CD4-positive, alpha-beta T cell treated with Interleukin-17A for 1 hour (primary cell): ENCODE measurements around the gene MTUS2.

Experiments
- DNase-seq: peaks from one replicate; pipeline ENCODE4 v3.0.0-alpha.2; 2020

MTUS2 gene

GRCh38 chr13:29496241-29496712 is 676.1 kb downstream of the MTUS2 start:
- no peak for DNase-seq

- no peak for DNase-seq
These were observed 677.1 kb downstream of the MTUS2 start for GRCh38 chr13:29497137-29497654.

- DNase-seq = no peak
These were observed 678.4 kb downstream of the MTUS2 start for GRCh38 chr13:29498426-29499040.

GRCh38 chr13:29499506-29500165 is 679.5 kb downstream of the MTUS2 start:
- DNase-seq = no peak

- DNase-seq = no peak
These were observed 680.2 kb downstream of the MTUS2 start for GRCh38 chr13:29500386-29500785.

DNA sequence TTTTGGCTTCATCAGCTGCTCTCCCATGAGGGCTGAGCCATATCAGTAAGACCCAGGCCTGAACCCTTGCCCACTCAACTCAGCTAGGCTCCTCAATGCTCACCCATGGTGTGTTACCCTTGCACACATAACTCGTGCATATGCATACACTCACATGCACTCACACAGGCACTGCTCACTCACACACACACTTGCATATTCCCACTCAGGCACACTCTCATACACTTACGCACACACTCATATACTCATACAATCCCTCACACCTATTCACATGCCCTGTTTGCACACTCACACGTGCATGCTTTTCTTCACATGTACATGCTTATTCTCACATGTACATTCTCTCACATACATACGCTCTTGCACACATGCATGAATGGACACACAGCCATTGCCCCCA is 681.5 kb downstream of the MTUS2 start:
- DNase-seq = no peak

DNA sequence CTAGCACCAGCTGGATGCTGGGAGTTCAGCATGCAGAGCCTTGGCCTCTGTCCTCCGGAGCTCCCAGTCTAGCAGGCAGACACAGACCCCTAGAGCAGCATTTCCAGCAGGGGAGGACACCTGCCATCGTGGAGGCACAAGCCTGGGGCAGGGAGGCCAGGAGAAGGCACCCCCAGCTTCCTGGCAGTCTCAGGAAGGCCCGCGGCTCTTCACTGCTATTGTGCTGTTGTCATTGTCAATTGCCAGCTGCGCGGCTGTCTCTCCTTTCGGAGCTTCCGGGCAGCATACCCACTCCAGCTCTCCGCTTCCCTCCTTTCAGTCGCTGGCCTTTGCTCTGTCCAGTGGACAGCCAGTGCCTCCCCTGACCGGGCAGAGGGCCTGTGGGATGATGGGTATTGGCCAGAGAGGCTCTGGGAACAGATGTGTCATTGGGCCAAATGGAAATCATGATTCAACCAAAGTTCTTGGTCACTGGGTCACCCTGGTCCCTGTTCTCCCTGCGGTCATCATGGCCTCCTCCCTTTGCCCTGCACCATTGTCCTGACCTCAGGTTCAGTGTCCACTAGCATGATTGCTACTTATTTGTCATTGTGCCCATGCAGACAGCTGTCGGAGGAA is 682.4 kb downstream of the MTUS2 start:
- no peak for DNase-seq

GRCh38 chr13:29503041-29503837 is 683.1 kb downstream of the MTUS2 start:
- DNase-seq = no peak

DNA sequence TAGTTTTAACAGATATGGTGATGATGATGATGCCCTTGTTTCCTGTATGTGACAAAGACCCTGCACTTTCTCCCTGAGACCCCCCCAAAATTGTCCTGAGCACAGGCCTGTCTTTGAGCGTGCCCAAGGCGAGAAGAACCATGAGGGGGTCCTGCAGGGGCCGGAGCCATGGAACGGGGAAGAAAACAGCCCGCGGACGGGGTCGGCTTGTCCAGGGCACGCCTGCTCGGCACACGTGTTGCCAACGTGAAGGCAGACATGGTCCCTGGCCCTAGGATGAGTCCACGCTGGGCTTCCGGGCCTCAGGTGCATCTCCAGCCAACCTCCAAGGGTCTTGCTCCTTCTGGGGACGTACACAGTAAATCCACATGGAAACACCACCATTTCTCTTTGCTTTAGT is 684.6 kb downstream of the MTUS2 start:
- no peak for DNase-seq

GRCh38 chr13:29505511-29505910 is 685.4 kb downstream of the MTUS2 start:
- no peak for DNase-seq

DNA sequence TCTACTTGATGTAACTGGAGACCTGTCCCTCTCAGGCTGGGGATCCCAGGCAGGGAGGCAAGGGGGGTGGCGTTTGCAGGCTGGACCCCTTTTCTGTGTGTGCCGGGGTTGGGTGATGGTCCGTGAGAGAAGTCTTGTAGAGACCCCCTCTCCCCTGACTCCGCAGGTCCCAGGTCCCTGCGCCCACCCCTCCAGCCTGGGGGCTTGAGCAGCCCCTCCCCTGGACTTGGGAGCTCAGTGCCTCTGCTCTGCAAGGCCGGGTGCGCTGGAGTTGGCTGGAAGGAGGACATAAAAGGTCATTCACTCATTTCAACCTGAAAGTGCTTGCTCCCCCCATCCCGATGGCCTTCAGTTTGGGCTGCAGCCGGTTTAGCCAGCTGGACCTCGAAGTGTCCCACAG is 685.8 kb downstream of the MTUS2 start:
- DNase-seq = no peak

DNA sequence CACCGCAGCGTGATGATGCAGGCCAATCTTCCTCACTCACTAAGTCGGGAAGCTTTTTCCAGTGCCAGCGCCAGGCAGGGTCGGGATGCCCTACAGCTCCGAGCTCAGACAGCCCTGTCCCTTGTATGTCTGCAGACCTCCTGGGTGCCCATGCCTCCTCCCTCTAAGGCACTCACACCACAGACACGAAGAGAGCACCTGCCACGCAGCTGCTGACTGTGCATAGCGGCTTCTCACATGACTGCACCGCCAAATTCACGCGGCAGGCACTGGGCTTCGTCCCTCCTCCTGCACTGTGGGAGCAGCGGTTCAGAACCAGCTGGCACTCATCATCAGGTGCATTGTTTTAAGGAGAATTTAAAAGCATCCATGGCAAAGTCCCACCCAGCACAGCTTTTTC is 687.2 kb downstream of the MTUS2 start:
- no peak for DNase-seq

GRCh38 chr13:29508130-29508875 is 688.2 kb downstream of the MTUS2 start:
- peak; percentile 73 for DNase-seq

DNA sequence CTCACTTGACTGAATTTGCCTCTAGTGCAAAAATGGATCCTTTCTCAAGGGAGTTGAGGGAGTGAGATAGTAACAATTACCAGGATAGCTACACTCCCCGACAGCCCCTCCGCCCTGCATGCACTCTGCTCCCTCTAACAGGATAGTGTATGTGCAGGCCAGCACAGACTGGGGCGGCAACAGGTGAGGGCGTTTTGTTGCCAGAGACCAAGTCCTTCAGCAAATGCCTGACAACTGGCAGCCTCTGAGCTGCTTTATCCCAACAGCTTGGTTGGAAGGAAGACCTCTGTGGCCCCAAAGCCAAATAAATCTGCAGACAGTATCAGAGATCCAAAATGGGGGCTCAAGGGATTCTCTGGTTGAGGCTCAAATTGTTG is 688.7 kb downstream of the MTUS2 start:
- no peak for DNase-seq

DNA sequence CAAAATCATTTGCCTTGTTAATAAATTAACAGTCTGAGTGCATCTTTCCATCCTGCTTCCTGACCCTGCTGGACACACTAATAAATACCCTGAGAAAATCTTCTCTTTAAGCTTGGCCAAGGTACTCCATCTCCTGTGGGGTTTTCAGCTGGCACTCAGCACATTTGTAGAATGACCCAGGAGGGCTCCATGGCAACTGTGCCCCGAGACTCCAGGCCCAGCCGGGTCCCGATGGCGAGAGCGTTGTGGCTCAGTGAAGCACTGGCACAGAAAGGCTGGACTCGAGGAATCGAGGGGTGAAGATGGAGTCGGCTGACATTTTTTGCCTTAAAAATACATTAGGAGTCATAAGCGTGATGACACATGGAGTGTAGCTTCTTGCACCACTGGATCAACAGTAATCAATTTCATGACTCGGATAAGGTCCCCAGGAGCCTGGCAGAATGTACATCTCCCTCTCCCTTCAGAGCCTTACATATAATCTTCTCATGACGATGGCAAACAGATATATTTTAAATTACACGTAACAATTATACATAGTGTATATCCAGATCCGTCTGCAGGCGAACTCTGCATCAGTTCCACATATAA is 690.0 kb downstream of the MTUS2 start:
- DNase-seq = no peak

- DNase-seq = no peak
These were observed 690.5 kb downstream of the MTUS2 start for GRCh38 chr13:29510651-29511084.

DNA sequence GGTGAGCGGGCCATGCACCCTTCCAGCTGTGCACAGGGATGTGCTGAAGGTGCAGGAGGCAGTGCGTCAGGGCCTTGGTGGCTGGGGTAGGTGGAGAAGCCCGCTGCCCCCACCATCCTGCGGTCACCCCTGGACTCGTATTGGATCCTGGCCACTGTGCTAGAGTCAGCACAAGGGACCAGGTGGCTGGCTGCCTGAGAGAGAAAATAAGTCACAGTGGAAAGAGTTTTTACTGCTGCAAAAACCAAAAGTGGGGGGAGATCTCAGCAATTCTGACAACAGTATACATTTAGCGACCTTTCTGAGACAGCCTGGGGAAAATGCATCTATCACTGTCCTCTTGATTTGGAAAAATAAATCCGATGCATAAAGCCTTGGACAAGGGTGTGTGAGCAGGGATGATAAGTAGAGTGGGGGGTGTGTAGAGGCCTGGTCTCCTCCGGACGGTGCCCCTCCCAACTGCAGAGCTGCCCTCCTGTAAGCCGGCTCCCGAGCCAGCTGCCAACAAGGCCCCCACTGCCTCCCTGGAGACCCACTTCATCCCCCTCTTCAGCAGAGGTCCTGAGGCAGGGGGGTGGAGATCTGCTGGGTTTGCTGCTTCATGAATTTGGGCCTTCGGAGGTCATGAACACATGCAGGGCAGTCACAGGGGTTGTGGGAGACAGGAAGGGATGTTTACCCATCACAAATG is 691.1 kb downstream of the MTUS2 start:
- no peak for DNase-seq

DNA sequence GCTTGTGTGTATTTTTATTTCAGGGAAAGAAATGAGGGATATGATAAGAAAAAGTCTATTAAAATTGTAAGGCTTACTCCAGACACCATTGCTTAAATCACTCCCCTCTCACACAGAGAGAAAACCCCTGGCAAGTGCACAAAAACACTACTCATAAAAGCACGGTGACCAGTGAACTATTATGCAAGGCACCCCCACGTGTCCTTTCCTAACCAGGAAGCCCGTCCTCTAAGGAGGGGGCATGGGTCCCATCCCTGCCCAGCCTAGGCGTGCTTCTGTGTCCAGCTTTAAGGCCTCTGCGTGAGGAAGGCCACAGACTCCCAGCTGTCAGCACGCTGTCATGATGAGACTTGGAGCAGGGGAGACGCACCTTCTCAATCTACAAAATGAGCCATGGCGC is 691.8 kb downstream of the MTUS2 start:
- DNase-seq = no peak

DNA sequence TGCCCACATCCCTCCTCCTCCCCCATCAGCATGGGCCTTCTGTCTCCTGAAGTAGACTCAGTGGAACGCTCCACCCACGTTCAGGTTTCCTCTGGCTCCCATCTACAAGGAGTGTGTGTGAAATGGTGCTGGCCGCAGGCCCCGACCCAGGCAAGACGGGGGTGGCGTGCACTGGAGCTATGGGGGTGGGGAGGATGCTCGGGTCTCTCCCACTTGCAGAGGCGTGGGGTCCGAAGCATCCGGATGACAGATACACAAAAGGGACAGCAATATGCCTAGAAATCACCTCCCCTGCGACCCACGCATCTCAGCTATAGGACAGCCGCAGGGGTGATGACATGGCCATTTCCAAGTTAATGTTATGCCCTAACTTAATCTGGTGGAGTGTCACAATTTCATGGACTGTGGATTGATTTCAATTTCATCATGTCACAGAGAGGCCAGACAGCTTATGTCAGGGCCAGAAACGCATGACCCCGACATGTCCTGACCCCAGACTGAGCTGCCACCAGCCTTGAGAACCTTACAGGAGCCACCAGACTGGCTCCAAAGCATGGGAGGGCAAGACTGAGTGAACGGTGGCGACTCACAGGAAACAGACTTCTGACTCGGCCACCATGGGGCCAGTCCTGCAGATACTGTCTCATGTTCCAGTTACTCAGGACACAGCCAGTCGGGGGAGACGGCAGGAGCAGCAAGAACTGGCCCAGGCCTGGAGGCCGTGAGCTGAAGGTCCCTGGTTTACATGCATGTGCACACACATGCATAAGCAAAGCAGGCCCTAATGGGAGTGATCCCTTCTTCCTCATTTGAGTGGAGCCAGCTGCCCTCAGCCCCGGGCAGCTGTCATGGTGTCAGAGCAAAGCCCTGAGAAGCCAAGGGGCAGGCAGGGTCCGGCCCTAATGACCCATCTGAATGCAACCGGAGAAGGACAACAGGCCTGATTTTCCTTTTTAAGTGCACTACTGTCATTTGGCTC is 693.2 kb downstream of the MTUS2 start:
- no peak for DNase-seq
